Central memory CD8-positive, alpha-beta T cell (primary cell): ENCODE measurements around the gene ARID3B.
A peak's percentile ranks its signal among the peaks of the same experiment; 100 is the strongest.

Experiments used
- ATAC-seq: fragments of 150-1000 bp; cut with Tn5 transposase; replicated peaks from 2 replicates; pipeline ENCODE4 v1.10.0; 2022; ENCODE audit warnings: mild to moderate bottlenecking, moderate FRiP score, moderate number of reproducible peaks; ENCODE audit not compliant: poor library complexity, severe bottlenecking; ENCODE audit errors: extremely low read depth
- DNase-seq, 2 donors: peaks; one replicate each; pipeline ENCODE4 v3.0.0; 2021; ENCODE audit warnings: low spot score in 2 of 2
- H3K27ac Mint-ChIP-seq: one replicate; pipeline ENCODE4 v1.8.0; 2022; ENCODE audit warnings: low read depth, mild to moderate bottlenecking, moderate library complexity, mixed read lengths
- H3K27me3 Mint-ChIP-seq: one replicate; pipeline ENCODE4 v1.8.0; 2022; ENCODE audit warnings: mixed read lengths
- H3K36me3 Mint-ChIP-seq: one replicate; pipeline ENCODE4 v1.8.0; 2022; ENCODE audit warnings: mild to moderate bottlenecking, moderate library complexity, mixed read lengths; ENCODE audit not compliant: insufficient read depth
- H3K4me1 Mint-ChIP-seq: one replicate; pipeline ENCODE4 v1.8.0; 2022; ENCODE audit warnings: mixed read lengths
- H3K4me3 Mint-ChIP-seq: one replicate; pipeline ENCODE4 v1.8.0; 2022; ENCODE audit warnings: mild to moderate bottlenecking, moderate library complexity, mixed read lengths
- H3K9me3 Mint-ChIP-seq: one replicate; pipeline ENCODE4 v1.8.0; 2022; ENCODE audit warnings: mixed read lengths

ARID3B gene

GRCh38 chr15:74603789-74604705 is 63.0 kb downstream of the ARID3B start:
- no peak for ATAC-seq
- H3K4me3 Mint-ChIP-seq, result no peak overlapping the region
- no peak overlapping the region for H3K27ac Mint-ChIP-seq
- no peaks in the 10 kb centered on the region for H3K27me3 Mint-ChIP-seq
- no peak for DNase-seq
- no peaks in the 10 kb centered on the region for H3K9me3 Mint-ChIP-seq
- H3K36me3 Mint-ChIP-seq, result peaks cover 2% of the 10 kb centered on the region
- H3K4me1 Mint-ChIP-seq, result peaks cover 7% of the 10 kb centered on the region

GRCh38 chr15:74604983-74605794 is 64.2 kb downstream of the ARID3B start:
- DNase-seq (no peak), ATAC-seq (no peak)
- H3K4me3 Mint-ChIP-seq, result no peak overlapping the region
- no peaks in the 10 kb centered on the region for H3K4me1 Mint-ChIP-seq
- no peaks in the 10 kb centered on the region for H3K27me3 Mint-ChIP-seq
- H3K9me3 Mint-ChIP-seq, result no peaks in the 10 kb centered on the region
- no peak overlapping the region for H3K27ac Mint-ChIP-seq
- H3K36me3 Mint-ChIP-seq, result peaks cover 2% of the 10 kb centered on the region

- Mint-ChIP-seq H3K27me3 (no peaks in the 10 kb centered on the region), H3K4me1 (no peaks in the 10 kb centered on the region), H3K9me3 (no peaks in the 10 kb centered on the region), H3K36me3 (peaks cover 2% of the 10 kb centered on the region), H3K4me3 (no peak overlapping the region), H3K27ac (no peak overlapping the region)
- DNase-seq (no peak), ATAC-seq (no peak)
These were observed 64.8 kb downstream of the ARID3B start for GRCh38 chr15:74605795-74606150.

GRCh38 chr15:74608786-74609185 is 67.8 kb downstream of the ARID3B start:
- no peak for ATAC-seq

GRCh38 chr15:74609938-74610301 is 68.9 kb downstream of the ARID3B start:
- Mint-ChIP-seq H3K4me3 (no peak overlapping the region), H3K27ac (no peak overlapping the region), H3K4me1 (no peaks in the 10 kb centered on the region), H3K9me3 (no peaks in the 10 kb centered on the region), H3K27me3 (no peaks in the 10 kb centered on the region), H3K36me3 (peaks cover 5% of the 10 kb centered on the region)
- DNase-seq, result no peak
- no peak for ATAC-seq

More at GRCh38 chr15:74608786-74609185, 67.8 kb downstream of the ARID3B start:
- Mint-ChIP-seq H3K27me3 (no peaks in the 10 kb centered on the region), H3K27ac (no peak overlapping the region), H3K9me3 (no peaks in the 10 kb centered on the region), H3K36me3 (peaks cover 2% of the 10 kb centered on the region), H3K4me1 (no peaks in the 10 kb centered on the region), H3K4me3 (no peak overlapping the region)
- no peak for DNase-seq

- DNase-seq (no peak), ATAC-seq (no peak)
- no peaks in the 10 kb centered on the region for H3K4me1 Mint-ChIP-seq
- H3K27ac Mint-ChIP-seq, result no peak overlapping the region
- H3K27me3 Mint-ChIP-seq, result no peaks in the 10 kb centered on the region
- H3K9me3 Mint-ChIP-seq, result no peaks in the 10 kb centered on the region
- H3K4me3 Mint-ChIP-seq, result no peak overlapping the region
- peaks cover 5% of the 10 kb centered on the region for H3K36me3 Mint-ChIP-seq
These were observed 69.4 kb downstream of the ARID3B start for GRCh38 chr15:74610302-74610951.

- Mint-ChIP-seq H3K4me1 (peaks cover 2% of the 10 kb centered on the region), H3K4me3 (no peak overlapping the region), H3K27ac (no peak overlapping the region), H3K36me3 (peaks cover 7% of the 10 kb centered on the region), H3K9me3 (no peaks in the 10 kb centered on the region), H3K27me3 (no peaks in the 10 kb centered on the region)
- ATAC-seq (no peak), DNase-seq (no peak)
These were observed 70.3 kb downstream of the ARID3B start for GRCh38 chr15:74611341-74611740.

GRCh38 chr15:74611834-74612233 is 70.8 kb downstream of the ARID3B start:
- Mint-ChIP-seq H3K27ac (no peak overlapping the region), H3K4me1 (peaks cover 7% of the 10 kb centered on the region), H3K36me3 (peaks cover 9% of the 10 kb centered on the region)

GRCh38 chr15:74612677-74613076 is 71.7 kb downstream of the ARID3B start:
- ATAC-seq, result no peak
- H3K4me1 Mint-ChIP-seq, result peaks cover 15% of the 10 kb centered on the region
- no peaks in the 10 kb centered on the region for H3K27me3 Mint-ChIP-seq
- H3K4me3 Mint-ChIP-seq, result peak overlapping the region; percentile 92
- peaks cover 9% of the 10 kb centered on the region for H3K36me3 Mint-ChIP-seq
- DNase-seq, result no peak
- H3K27ac Mint-ChIP-seq, result no peak overlapping the region
- H3K9me3 Mint-ChIP-seq, result no peaks in the 10 kb centered on the region

More at GRCh38 chr15:74611834-74612233, 70.8 kb downstream of the ARID3B start:
- Mint-ChIP-seq H3K4me3 (no peak overlapping the region), H3K27me3 (no peaks in the 10 kb centered on the region), H3K9me3 (no peaks in the 10 kb centered on the region)
- ATAC-seq (no peak), DNase-seq (no peak)

- no peaks in the 10 kb centered on the region for H3K9me3 Mint-ChIP-seq
- peaks cover 21% of the 10 kb centered on the region for H3K4me1 Mint-ChIP-seq
- DNase-seq (no peak), ATAC-seq (no peak)
- H3K27me3 Mint-ChIP-seq, result no peaks in the 10 kb centered on the region
- peak overlapping the region; percentile 17 for H3K27ac Mint-ChIP-seq
- H3K36me3 Mint-ChIP-seq, result peaks cover 9% of the 10 kb centered on the region
- H3K4me3 Mint-ChIP-seq, result peak overlapping the region; percentile 92
These were observed 72.3 kb downstream of the ARID3B start for GRCh38 chr15:74613089-74613952.

GRCh38 chr15:74613953-74614743 is 73.1 kb downstream of the ARID3B start:
- H3K4me3 Mint-ChIP-seq, result peak overlapping the region; percentile 92
- H3K36me3 Mint-ChIP-seq, result peaks cover 9% of the 10 kb centered on the region
- ATAC-seq, result no peak
- no peaks in the 10 kb centered on the region for H3K9me3 Mint-ChIP-seq
- H3K27ac Mint-ChIP-seq, result peak overlapping the region; percentile 93
- no peak for DNase-seq
- no peaks in the 10 kb centered on the region for H3K27me3 Mint-ChIP-seq
- peaks cover 26% of the 10 kb centered on the region for H3K4me1 Mint-ChIP-seq
